ENCODE data around the gene TFB2M. TPM values are rescaled to one million over a fixed set of nuclear protein-coding genes. Genes with fewer than 3 reads are reported as not detected.

The TFB2M gene
- total RNA-seq, 4 donors from 2014 or later, result 5.8 to 12.1 (median 8.6) TPM

- TF ChIP-seq, protein P1, sequence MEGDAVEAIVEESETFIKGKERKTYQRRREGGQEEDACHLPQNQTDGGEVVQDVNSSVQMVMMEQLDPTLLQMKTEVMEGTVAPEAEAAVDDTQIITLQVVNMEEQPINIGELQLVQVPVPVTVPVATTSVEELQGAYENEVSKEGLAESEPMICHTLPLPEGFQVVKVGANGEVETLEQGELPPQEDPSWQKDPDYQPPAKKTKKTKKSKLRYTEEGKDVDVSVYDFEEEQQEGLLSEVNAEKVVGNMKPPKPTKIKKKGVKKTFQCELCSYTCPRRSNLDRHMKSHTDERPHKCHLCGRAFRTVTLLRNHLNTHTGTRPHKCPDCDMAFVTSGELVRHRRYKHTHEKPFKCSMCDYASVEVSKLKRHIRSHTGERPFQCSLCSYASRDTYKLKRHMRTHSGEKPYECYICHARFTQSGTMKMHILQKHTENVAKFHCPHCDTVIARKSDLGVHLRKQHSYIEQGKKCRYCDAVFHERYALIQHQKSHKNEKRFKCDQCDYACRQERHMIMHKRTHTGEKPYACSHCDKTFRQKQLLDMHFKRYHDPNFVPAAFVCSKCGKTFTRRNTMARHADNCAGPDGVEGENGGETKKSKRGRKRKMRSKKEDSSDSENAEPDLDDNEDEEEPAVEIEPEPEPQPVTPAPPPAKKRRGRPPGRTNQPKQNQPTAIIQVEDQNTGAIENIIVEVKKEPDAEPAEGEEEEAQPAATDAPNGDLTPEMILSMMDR (IDR thresholded peaks at IDR 0.05; ENCODE audit: low read depth), result no peak
Observed at GRCh38 chr1:246492611-246493245, 73.3 kb downstream of the TFB2M start.

DNA sequence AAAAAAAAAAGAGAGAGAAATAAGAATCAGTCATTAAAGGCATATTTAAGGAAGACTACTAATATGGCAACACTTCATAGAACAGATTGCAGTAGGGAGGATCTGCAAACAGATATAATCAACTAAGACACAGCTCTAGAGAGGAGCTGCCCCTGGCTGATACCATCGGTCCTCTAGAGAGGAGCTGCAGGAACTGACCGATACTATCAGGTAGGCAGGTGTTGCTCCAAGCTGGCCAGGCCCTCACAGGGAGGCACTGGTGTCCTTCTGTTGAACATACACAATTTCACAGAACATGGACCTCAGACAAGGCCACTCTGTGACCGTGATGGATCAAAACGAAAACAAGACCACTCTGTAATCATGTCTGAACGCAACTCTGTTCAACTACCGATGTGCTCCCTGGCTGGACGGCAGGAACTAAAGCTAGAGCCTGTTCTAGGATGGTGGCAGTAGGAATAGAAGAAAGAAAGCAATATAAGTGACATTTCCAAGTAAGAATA is 74.5 kb downstream of the TFB2M start:
- TF ChIP-seq, protein P1 (IDR thresholded peaks at IDR 0.05; ENCODE audit: low read depth), result no peak

Small RNA genes lying within 50 kb of the gene (small RNA-seq; reads per million reads assigned to genes)
- not detected for gene AL356583.2

Other genes with a start within 250 kb of the TFB2M start
- gene SMYD3, start 59.0 kb downstream of the TFB2M start, total RNA-seq, result 10 to 100 TPM; 15.6 to 21.1 (median 18.4) TPM
- gene CNST, start 195 bp upstream of the TFB2M start, total RNA-seq, result 10 to 100 TPM; 26.9 to 45.7 (median 30.9) TPM
- gene SCCPDH, start 158.1 kb upstream of the TFB2M start, total RNA-seq, result 10 to 100 TPM; 46.2 to 80.7 (median 53.5) TPM